GM23338 (cell line): ENCODE measurements around the gene CNIH1. TPM values are rescaled to one million over a fixed set of nuclear protein-coding genes. Genes with fewer than 3 reads are reported as not detected.

Source experiments
- ATAC-seq: fragments of 200-7000 bp; cut with Tn5 transposase; 3 replicates; pipeline ENCODE4 v1.9.1; 2020
- DNase-seq: peaks from one replicate; pipeline ENCODE4 v3.0.0-alpha.2; 2015; ENCODE audit warnings: low spot score
- H2AFZ ChIP-seq: fragments of 200-600 bp; sonication (generic); 2 replicates; pipeline ENCODE4 v1.8.0; 2016; ENCODE audit warnings: antibody characterized with exemption, mild to moderate bottlenecking, moderate library complexity
- H3F3A ChIP-seq: fragments of 200-600 bp; sonication (generic); replicated peaks from 2 replicates; pipeline ENCODE4 v1.8.0; 2017; ENCODE audit warnings: antibody characterized with exemption, mixed run types, low read depth
- H3K27ac ChIP-seq: fragments of 200-600 bp; sonication (generic); 2 replicates; pipeline ENCODE4 v1.6.1; 2016; ENCODE audit warnings: low read depth
- H3K27me3 ChIP-seq: fragments of 200-600 bp; sonication (generic); 2 replicates; pipeline ENCODE4 v1.8.0; 2016; ENCODE audit warnings: mild to moderate bottlenecking, mixed run types, moderate library complexity; ENCODE audit not compliant: insufficient read depth
- H3K36me3 ChIP-seq: fragments of 200-600 bp; sonication (generic); 2 replicates; pipeline ENCODE4 v1.8.0; 2016; ENCODE audit warnings: mild to moderate bottlenecking; ENCODE audit not compliant: insufficient read depth
- H3K4me1 ChIP-seq: fragments of 200-600 bp; sonication (generic); 2 replicates; pipeline ENCODE4 v1.8.0; 2016; ENCODE audit warnings: mild to moderate bottlenecking, moderate library complexity; ENCODE audit not compliant: insufficient read depth
- H3K4me2 ChIP-seq: fragments of 200-600 bp; sonication (generic); 2 replicates; pipeline ENCODE4 v1.7.1; 2017; ENCODE audit warnings: mixed run types
- H3K4me3 ChIP-seq: fragments of 200-600 bp; sonication (generic); 2 replicates; pipeline ENCODE4 v1.6.1; 2016; ENCODE audit warnings: mixed run types
- H3K79me2 ChIP-seq: fragments of 200-600 bp; sonication (generic); replicated peaks from 2 replicates; pipeline ENCODE4 v1.8.0; 2017; ENCODE audit warnings: mild to moderate bottlenecking; ENCODE audit not compliant: insufficient read depth
- H3K9me2 ChIP-seq: fragments of 200-600 bp; sonication (generic); 2 replicates; pipeline ENCODE4 v1.8.0; 2017; ENCODE audit not compliant: insufficient read depth
- H4K20me1 ChIP-seq: fragments of 200-600 bp; sonication (generic); replicated peaks from 2 replicates; pipeline ENCODE4 v1.8.0; 2017; ENCODE audit warnings: mild to moderate bottlenecking; ENCODE audit not compliant: insufficient read depth
- H3K27ac Mint-ChIP-seq: 2 replicates; pipeline ENCODE4 v1.8.0; 2020; ENCODE audit warnings: inconsistent platforms, mild to moderate bottlenecking, moderate library complexity, mixed read lengths
- H3K27me3 Mint-ChIP-seq: 3 replicates; pipeline ENCODE4 v1.8.0; 2022; ENCODE audit warnings: low read depth, mild to moderate bottlenecking, moderate library complexity, mixed read lengths, inconsistent platforms; ENCODE audit not compliant: insufficient read depth, poor library complexity
- H3K36me3 Mint-ChIP-seq: 3 replicates; pipeline ENCODE4 v1.8.0; 2021; ENCODE audit warnings: low read depth, mild to moderate bottlenecking, inconsistent platforms, moderate library complexity, mixed read lengths
- H3K4me1 Mint-ChIP-seq: 3 replicates; pipeline ENCODE4 v1.8.0; 2020; ENCODE audit warnings: mild to moderate bottlenecking, inconsistent platforms, mixed read lengths
- H3K4me3 Mint-ChIP-seq: 3 replicates; pipeline ENCODE4 v1.8.0; 2021; ENCODE audit warnings: moderate library complexity, mild to moderate bottlenecking, inconsistent platforms, mixed read lengths
- H3K9me3 Mint-ChIP-seq: 3 replicates; pipeline ENCODE4 v1.8.0; 2020; ENCODE audit warnings: moderate library complexity, mild to moderate bottlenecking, inconsistent platforms, mixed read lengths
- CREB1 ChIP-seq: fragments of 250-450 bp; sonication (Bioruptor Pico); IDR thresholded peaks from 2 replicates; pipeline ENCODE4 v1.5.0; 2020; ENCODE audit warnings: low read depth, mild to moderate bottlenecking, moderate library complexity
- CTCF ChIP-seq, 2 experiments: fragments of 200-600 bp in 1 of 2; sonication (generic) in 1 of 2; conservative IDR thresholded peaks; 2 replicates each; pipeline versions ENCODE4 v1.5.1 to v1.6.1; 2016 to 2017; ENCODE audit warnings: antibody characterized with exemption in 2 of 2, low read depth in 2 of 2, mild to moderate bottlenecking in 2 of 2, moderate library complexity in 1 of 2
- ETS1 ChIP-seq: IDR thresholded peaks from 2 replicates; pipeline ENCODE4 v1.6.1; 2016; ENCODE audit warnings: antibody characterized with exemption
- EZH2 ChIP-seq: fragments of 200-600 bp; sonication (generic); IDR thresholded peaks from one replicate; pipeline ENCODE4 v1.8.0; 2017; ENCODE audit warnings: antibody characterized with exemption, mild to moderate bottlenecking, low read depth; ENCODE audit not compliant: unreplicated experiment
- EZH2phosphoT487 ChIP-seq: fragments of 200-600 bp; sonication (generic); IDR thresholded peaks from one replicate; pipeline ENCODE4 v1.8.1; 2018; ENCODE audit warnings: antibody characterized with exemption; ENCODE audit not compliant: unreplicated experiment
- NANOG ChIP-seq: IDR thresholded peaks from 2 replicates; pipeline ENCODE4 v1.6.1; 2016; ENCODE audit warnings: antibody characterized with exemption, borderline replicate concordance
- POLR2AphosphoS5 ChIP-seq: IDR thresholded peaks from 2 replicates; pipeline ENCODE4 v1.6.1; 2016; ENCODE audit warnings: antibody characterized with exemption, low read depth
- STAT1 ChIP-seq: IDR thresholded peaks from one replicate; pipeline ENCODE4 v1.6.1; 2016; ENCODE audit warnings: antibody characterized with exemption; ENCODE audit not compliant: unreplicated experiment
- ZNF331 ChIP-seq: fragments of 250-450 bp; sonication (Bioruptor Pico); IDR thresholded peaks from 2 replicates; pipeline ENCODE4 v1.5.0; 2020; ENCODE audit warnings: low read depth, mild to moderate bottlenecking, moderate library complexity
- ZNF462 ChIP-seq: fragments of 250-450 bp; sonication (Bioruptor Pico); IDR thresholded peaks from 2 replicates; pipeline ENCODE4 v1.5.0; 2020; ENCODE audit warnings: mild to moderate bottlenecking, moderate library complexity
- polyA plus RNA-seq: library from polyadenylated mRNA; unstranded; fragments of >200 nt; fragmentation: Nextera tagmentation; extraction: Ambion mirVana; gene quantifications from 2 replicates; pipeline ENCODE4 v1.2.1, GENCODE V29; 2016
- total RNA-seq: library from RNA; depleted of rRNA; stranded (reverse); fragments of >200 nt; shearing (Covaris generic); gene quantifications from 2 replicates; pipeline ENCODE4 v1.2.3, GENCODE V29; 2014
- TF ChIP-seq, protein P1 (sequence below): IDR thresholded peaks from one replicate; pipeline ENCODE4 v1.6.1; 2018; ENCODE audit warnings: antibody characterized with exemption; ENCODE audit not compliant: unreplicated experiment

The CNIH1 gene
- total and polyA plus RNA-seq, 2 experiments from 2014 or later: 135 to 172 TPM

DNA sequence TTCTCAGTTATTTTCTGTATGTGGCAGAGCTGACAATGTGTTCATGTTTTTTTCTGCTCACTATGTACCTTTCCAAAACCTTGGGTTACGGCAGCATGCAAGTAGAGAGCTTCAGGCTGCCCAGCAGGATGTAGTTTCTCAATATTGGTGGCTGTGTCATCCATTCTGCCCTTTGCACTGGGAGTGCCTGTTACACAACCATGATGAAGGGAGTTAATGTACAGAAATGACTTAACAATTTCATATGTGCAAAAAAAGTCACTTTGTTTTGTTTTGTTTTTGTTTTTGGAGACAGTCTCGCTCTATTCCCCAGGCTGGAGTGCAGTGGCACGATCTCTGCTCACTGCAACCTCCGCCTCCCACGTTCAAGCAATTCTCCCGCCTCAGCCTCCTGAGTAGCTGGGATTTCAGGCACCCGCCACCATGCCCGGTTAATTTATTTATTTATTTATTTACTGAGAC is 6.1 kb upstream of the CNIH1 start:
- Histone ChIP-seq H3K9me2 (0 out of 2 replicates have a peak, but pooled peaks cover 6% of the 10 kb centered on the region), H3K4me2 (no peak overlapping the region), H3K4me3 (no peak overlapping the region), H3K4me1 (no peaks in the 10 kb centered on the region), H3K36me3 (no peaks in the 10 kb centered on the region), H2AFZ (no peak overlapping the region), H3K27me3 (no peaks in the 10 kb centered on the region), H4K20me1 (no peaks in the 10 kb centered on the region), H3F3A (no peaks in the 10 kb centered on the region), H3K79me2 (no peaks in the 10 kb centered on the region), H3K27ac (no peak overlapping the region)
- H3K4me3 Mint-ChIP-seq: no peak overlapping the region
- H3K27me3 Mint-ChIP-seq: no peaks in the 10 kb centered on the region
- no peak for DNase-seq
- no peak for TF ChIP-seq EZH2
- TF ChIP-seq ZNF331: no peak
- TF ChIP-seq NANOG: no peak
- TF ChIP-seq, protein P1, sequence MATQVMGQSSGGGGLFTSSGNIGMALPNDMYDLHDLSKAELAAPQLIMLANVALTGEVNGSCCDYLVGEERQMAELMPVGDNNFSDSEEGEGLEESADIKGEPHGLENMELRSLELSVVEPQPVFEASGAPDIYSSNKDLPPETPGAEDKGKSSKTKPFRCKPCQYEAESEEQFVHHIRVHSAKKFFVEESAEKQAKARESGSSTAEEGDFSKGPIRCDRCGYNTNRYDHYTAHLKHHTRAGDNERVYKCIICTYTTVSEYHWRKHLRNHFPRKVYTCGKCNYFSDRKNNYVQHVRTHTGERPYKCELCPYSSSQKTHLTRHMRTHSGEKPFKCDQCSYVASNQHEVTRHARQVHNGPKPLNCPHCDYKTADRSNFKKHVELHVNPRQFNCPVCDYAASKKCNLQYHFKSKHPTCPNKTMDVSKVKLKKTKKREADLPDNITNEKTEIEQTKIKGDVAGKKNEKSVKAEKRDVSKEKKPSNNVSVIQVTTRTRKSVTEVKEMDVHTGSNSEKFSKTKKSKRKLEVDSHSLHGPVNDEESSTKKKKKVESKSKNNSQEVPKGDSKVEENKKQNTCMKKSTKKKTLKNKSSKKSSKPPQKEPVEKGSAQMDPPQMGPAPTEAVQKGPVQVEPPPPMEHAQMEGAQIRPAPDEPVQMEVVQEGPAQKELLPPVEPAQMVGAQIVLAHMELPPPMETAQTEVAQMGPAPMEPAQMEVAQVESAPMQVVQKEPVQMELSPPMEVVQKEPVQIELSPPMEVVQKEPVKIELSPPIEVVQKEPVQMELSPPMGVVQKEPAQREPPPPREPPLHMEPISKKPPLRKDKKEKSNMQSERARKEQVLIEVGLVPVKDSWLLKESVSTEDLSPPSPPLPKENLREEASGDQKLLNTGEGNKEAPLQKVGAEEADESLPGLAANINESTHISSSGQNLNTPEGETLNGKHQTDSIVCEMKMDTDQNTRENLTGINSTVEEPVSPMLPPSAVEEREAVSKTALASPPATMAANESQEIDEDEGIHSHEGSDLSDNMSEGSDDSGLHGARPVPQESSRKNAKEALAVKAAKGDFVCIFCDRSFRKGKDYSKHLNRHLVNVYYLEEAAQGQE: no peak
- TF ChIP-seq POLR2AphosphoS5: no peak
- TF ChIP-seq STAT1: no peak
- no peak for TF ChIP-seq CREB1 (CRISPR knock-in tag)
- no peak for TF ChIP-seq EZH2phosphoT487
- no peak for TF ChIP-seq ETS1
- TF ChIP-seq ZNF462 (CRISPR knock-in tag): no peak
- no peak for TF ChIP-seq CTCF (conservative IDR thresholded peaks at IDR 0.05; ENCODE audit: low read depth in 2 of 2)
- H3K9me3 Mint-ChIP-seq: no peaks in the 10 kb centered on the region
- H3K4me1 Mint-ChIP-seq: peaks cover 2% of the 10 kb centered on the region; the same call in 2 of the 3 replicates
- no peak for ATAC-seq
- no peak overlapping the region for H3K27ac Mint-ChIP-seq
- H3K36me3 Mint-ChIP-seq: no peaks in the 10 kb centered on the region
